Measurements from ENCODE around the gene CYP17A1. TPM values are rescaled to one million over a fixed set of nuclear protein-coding genes. Genes with fewer than 3 reads are reported as not detected.

Gene CYP17A1
- total RNA-seq, 4 donors from 2014 or later: not detected

DNA sequence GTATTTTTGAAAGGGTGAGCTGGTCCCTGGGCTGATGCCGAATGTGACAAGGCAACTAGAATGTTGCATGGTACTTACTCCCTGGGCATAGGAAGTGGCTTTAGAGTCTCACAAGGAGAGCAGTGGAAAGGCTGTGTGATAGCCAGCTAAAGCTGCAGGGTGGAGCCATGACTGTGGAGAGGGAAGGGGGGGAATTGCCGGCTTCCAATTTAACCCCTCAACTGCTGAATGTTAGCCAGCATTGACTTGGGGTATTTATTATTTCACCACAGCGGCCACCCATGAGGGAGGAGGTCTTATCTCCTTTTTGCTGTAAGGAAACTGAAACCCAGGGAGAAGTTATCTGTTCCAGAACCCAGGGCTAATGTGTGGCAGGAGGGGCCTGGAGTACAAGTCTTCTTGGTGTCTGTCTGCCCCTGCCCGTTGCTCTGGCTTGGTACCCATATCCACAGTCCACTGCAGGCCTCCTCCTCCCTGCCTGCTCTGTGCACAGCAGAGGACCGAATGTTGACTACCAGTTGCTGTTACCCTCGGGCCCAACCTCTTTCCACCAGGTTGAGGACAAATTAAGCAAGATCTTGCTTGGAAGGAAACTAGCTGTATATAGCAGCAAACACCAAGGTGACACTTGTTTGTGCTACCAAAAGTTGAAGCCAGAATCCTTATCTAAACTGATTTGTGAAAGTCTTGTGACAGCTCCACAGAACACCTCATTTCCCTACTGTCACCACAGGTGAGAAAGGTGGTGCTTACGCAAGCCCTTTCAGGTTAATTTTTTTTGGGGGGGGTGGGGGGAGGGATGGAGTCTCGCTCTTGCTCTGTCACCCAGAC, 55.9 kb downstream of the CYP17A1 start:
- ATAC-seq (ENCODE audit: low FRiP score): no peak
- no peak for DNase-seq (ENCODE audit: low spot score)
- TF ChIP-seq, protein P1, sequence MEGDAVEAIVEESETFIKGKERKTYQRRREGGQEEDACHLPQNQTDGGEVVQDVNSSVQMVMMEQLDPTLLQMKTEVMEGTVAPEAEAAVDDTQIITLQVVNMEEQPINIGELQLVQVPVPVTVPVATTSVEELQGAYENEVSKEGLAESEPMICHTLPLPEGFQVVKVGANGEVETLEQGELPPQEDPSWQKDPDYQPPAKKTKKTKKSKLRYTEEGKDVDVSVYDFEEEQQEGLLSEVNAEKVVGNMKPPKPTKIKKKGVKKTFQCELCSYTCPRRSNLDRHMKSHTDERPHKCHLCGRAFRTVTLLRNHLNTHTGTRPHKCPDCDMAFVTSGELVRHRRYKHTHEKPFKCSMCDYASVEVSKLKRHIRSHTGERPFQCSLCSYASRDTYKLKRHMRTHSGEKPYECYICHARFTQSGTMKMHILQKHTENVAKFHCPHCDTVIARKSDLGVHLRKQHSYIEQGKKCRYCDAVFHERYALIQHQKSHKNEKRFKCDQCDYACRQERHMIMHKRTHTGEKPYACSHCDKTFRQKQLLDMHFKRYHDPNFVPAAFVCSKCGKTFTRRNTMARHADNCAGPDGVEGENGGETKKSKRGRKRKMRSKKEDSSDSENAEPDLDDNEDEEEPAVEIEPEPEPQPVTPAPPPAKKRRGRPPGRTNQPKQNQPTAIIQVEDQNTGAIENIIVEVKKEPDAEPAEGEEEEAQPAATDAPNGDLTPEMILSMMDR (IDR thresholded peaks at IDR 0.05): no peak

Small RNAs within 50 kb of the gene (small RNA-seq; reads per million reads assigned to genes)
- gene AS3MT: not detected
- not detected for gene RF00026
- gene RNU6-1231P: not detected

Other genes with a start within 250 kb of the CYP17A1 start
- 100 to 1,000 TPM in 3 of 4 donors, 10 to 100 TPM in 1; 58.2 to 121 (median 103) TPM for gene TRIM8, start 192.9 kb downstream of the CYP17A1 start, total RNA-seq
- gene ARL3, start 123.0 kb downstream of the CYP17A1 start, total RNA-seq: 1 to 10 TPM; 2.8 to 6.1 (median 3.9) TPM
- gene SFXN2, start 122.8 kb downstream of the CYP17A1 start, total RNA-seq: 1 to 10 TPM; 4.3 to 7.9 (median 5.0) TPM
- gene WBP1L, start 93.5 kb downstream of the CYP17A1 start, total RNA-seq: 100 to 1,000 TPM; 106 to 214 (median 165) TPM
- 10 to 100 TPM; 37.5 to 43.4 (median 40.0) TPM for gene BORCS7, start 16.8 kb upstream of the CYP17A1 start, total RNA-seq
- 1 to 10 TPM; 1.1 to 4.0 (median 1.7) TPM for gene AS3MT, start 32.1 kb upstream of the CYP17A1 start, total RNA-seq
- 1 to 10 TPM; 2.3 to 9.8 (median 3.2) TPM for gene CNNM2, start 80.9 kb upstream of the CYP17A1 start, total RNA-seq

Data from omental fat pad (tissue), 4 donors.